MM.1S (cell line): ENCODE results near the gene RAB34.

ENCODE experiments used
- DNase-seq: peaks from one replicate; pipeline ENCODE4 v3.0.0-alpha.2; 2015
- H2AFZ ChIP-seq: fragments of 300-600 bp; sonication (generic); 2 replicates; pipeline ENCODE4 v1.6.0; 2016; ENCODE audit warnings: antibody characterized with exemption, low read length
- H3F3A ChIP-seq: fragments of 300-600 bp; sonication (generic); 2 replicates; pipeline ENCODE4 v1.6.1; 2016; ENCODE audit warnings: mild to moderate bottlenecking, antibody characterized with exemption, low read length, moderate library complexity, mixed read lengths; ENCODE audit not compliant: insufficient read depth
- H3K27ac ChIP-seq: fragments of 300-600 bp; sonication (generic); 2 replicates; pipeline ENCODE4 v1.5.1; 2016; ENCODE audit warnings: mild to moderate bottlenecking, low read length
- H3K27me3 ChIP-seq: fragments of 300-600 bp; sonication (generic); replicated peaks from 2 replicates; pipeline ENCODE4 v1.6.0; 2016; ENCODE audit warnings: low read length; ENCODE audit not compliant: insufficient read depth
- H3K36me3 ChIP-seq: fragments of 300-600 bp; sonication (generic); replicated peaks from 2 replicates; pipeline ENCODE4 v1.6.1; 2016; ENCODE audit warnings: mild to moderate bottlenecking, low read length, mixed read lengths; ENCODE audit not compliant: insufficient read depth
- H3K4me1 ChIP-seq: fragments of 300-600 bp; sonication (generic); 2 replicates; pipeline ENCODE4 v1.6.1; 2016; ENCODE audit warnings: low read length, mixed read lengths
- H3K4me2 ChIP-seq: fragments of 300-600 bp; sonication (generic); 2 replicates; pipeline ENCODE4 v1.6.0; 2016; ENCODE audit warnings: low read depth, low read length
- H3K4me3 ChIP-seq: fragments of 300-600 bp; sonication (generic); 2 replicates; pipeline ENCODE4 v1.5.1; 2016; ENCODE audit warnings: low read length, mixed read lengths
- H3K79me2 ChIP-seq: fragments of 300-600 bp; sonication (generic); 2 replicates; pipeline ENCODE4 v1.6.1; 2016; ENCODE audit warnings: mixed run types, low read length, mixed read lengths
- H3K9ac ChIP-seq: fragments of 300-600 bp; sonication (generic); 2 replicates; pipeline ENCODE4 v1.6.1; 2016; ENCODE audit warnings: low read length, mixed read lengths
- H3K9me2 ChIP-seq: fragments of 300-600 bp; sonication (generic); replicated peaks from 2 replicates; pipeline ENCODE4 v1.6.1; 2016; ENCODE audit warnings: mild to moderate bottlenecking, low read length, mixed read lengths; ENCODE audit not compliant: insufficient read depth
- H3K9me3 ChIP-seq: fragments of 300-600 bp; sonication (generic); replicated peaks from 2 replicates; pipeline ENCODE4 v1.6.1; 2016; ENCODE audit warnings: mild to moderate bottlenecking, low read length, mixed read lengths; ENCODE audit not compliant: insufficient read depth
- H4K20me1 ChIP-seq: fragments of 300-600 bp; sonication (generic); 2 replicates; pipeline ENCODE4 v1.6.1; 2016; ENCODE audit warnings: mild to moderate bottlenecking, low read length, moderate library complexity, mixed read lengths; ENCODE audit not compliant: insufficient read depth
- EZH2 ChIP-seq: fragments of 300-600 bp; sonication (generic); optimal IDR thresholded peaks from 2 replicates; pipeline ENCODE3; 2017; ENCODE audit warnings: low read depth, mild to moderate bottlenecking, antibody characterized with exemption, low read length, mixed read lengths
- EZH2phosphoT487 ChIP-seq: fragments of 300-600 bp; sonication (generic); IDR thresholded peaks from 2 replicates; pipeline ENCODE4 v1.6.1; 2018; ENCODE audit warnings: antibody characterized with exemption, low read length
- TF ChIP-seq, protein P1 (sequence below): fragments of 300-600 bp; sonication (generic); IDR thresholded peaks from 2 replicates; pipeline ENCODE4 v1.5.1; 2016; ENCODE audit warnings: antibody characterized with exemption, low read length, mixed read lengths

The RAB34 gene

DNA sequence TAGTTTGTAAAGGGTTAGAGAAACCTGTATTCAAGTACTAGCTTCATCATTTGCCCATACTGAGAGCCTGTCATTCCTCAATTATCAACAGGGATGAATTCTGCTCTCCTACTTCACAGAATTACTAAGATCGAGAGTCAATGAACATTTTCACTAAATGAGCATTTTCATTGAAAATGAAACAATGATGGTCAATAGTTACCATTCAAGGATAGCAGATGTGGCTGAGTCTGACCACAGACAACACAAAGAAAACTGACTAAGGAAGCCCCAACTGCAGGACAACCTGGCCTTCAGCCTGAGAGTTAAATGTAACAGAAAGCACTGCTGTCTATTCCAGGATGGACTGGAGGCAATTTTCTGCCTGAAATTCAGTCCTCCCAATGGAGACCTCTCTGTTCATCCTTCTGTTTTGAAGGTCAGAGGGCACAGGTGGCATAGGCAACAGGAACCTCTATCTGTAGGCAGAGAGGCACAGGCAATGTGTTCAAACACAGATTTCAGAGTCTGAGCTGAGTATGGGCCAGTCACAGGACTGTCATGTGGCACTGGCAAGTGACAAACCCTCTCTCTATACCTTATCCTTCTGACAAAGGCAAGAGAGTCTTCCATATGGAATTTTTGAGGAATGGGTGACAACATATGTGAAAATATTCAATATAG lies 45.6 kb upstream of the RAB34 start:
- Histone ChIP-seq H3K79me2 (peaks cover 7% of the 10 kb centered on the region; the same call in 1 of the 2 replicates), H3K9ac (peak overlapping the region; percentile 12; the same call in 1 of the 2 replicates), H4K20me1 (no peaks in the 10 kb centered on the region), H3K27ac (peak overlapping the region; percentile 52; the same call in 1 of the 2 replicates), H3K27me3 (no peaks in the 10 kb centered on the region), H3K9me3 (no peaks in the 10 kb centered on the region), H3K4me1 (peaks cover 12% of the 10 kb centered on the region), H3K9me2 (no peaks in the 10 kb centered on the region), H2AFZ (no peak overlapping the region), H3F3A (peaks cover 9% of the 10 kb centered on the region), H3K4me2 (peak overlapping the region; percentile 32), H3K4me3 (no peak overlapping the region), H3K36me3 (no peaks in the 10 kb centered on the region)
- DNase-seq = peak; percentile 36
- TF ChIP-seq EZH2 = no peak
- no peak for TF ChIP-seq EZH2phosphoT487
- TF ChIP-seq, protein P1, sequence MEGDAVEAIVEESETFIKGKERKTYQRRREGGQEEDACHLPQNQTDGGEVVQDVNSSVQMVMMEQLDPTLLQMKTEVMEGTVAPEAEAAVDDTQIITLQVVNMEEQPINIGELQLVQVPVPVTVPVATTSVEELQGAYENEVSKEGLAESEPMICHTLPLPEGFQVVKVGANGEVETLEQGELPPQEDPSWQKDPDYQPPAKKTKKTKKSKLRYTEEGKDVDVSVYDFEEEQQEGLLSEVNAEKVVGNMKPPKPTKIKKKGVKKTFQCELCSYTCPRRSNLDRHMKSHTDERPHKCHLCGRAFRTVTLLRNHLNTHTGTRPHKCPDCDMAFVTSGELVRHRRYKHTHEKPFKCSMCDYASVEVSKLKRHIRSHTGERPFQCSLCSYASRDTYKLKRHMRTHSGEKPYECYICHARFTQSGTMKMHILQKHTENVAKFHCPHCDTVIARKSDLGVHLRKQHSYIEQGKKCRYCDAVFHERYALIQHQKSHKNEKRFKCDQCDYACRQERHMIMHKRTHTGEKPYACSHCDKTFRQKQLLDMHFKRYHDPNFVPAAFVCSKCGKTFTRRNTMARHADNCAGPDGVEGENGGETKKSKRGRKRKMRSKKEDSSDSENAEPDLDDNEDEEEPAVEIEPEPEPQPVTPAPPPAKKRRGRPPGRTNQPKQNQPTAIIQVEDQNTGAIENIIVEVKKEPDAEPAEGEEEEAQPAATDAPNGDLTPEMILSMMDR = no peak

DNA sequence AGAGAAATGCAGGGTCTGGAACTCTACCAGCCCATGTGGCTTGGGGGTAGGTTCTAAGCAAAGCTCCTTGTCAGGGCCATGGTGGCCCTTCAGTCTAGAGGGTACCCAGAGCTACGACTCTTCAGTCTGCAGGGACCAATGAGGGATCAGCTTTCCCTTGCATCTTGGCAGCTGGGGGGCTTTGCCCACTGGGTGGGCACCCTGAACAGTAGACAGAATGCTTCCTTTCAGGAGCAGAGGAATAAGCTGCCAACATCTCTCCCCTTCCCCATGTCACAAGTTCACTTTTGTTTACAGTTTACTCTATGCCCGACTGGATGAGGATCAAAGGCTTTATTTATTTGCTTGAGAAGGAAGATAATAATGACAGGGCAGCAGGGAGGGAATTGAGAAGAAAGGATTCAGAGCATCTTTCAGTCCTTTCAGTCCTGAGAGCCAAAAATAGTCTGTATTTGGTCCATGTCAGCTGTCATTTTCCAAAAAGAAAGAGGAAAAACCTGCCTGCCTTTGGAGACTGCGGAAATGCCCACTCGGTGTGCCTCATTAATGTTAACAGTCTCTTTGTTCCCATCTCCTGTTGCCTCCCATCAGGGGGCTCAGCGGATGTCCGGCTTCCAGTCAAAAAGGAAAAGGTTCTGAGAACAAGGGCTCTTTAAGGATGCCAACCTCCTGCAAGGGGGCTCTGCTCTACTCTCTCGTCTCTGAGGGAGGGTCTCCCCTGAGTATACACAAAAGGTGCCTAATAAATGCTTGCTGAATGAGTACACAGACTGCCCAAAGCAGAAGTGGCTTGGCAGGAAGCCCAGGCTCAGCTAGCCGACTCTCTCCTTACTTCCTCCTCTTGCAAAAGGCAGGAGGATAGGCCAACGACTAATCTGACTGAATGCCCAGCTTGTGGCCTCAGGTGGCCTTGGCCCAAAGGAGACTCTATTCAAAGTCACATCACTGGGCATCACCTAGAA lies 43.2 kb upstream of the RAB34 start:
- Histone ChIP-seq H3K4me3 (no peak overlapping the region), H3K9me2 (no peaks in the 10 kb centered on the region), H3K27me3 (no peaks in the 10 kb centered on the region), H3K27ac (no peak overlapping the region), H3K36me3 (no peaks in the 10 kb centered on the region), H3K79me2 (peaks cover 7% of the 10 kb centered on the region; the same call in 1 of the 2 replicates), H3K4me2 (no peak overlapping the region), H3K4me1 (peaks cover 12% of the 10 kb centered on the region), H3F3A (peaks cover 9% of the 10 kb centered on the region), H3K9ac (no peak overlapping the region), H2AFZ (no peak overlapping the region), H3K9me3 (no peaks in the 10 kb centered on the region), H4K20me1 (no peaks in the 10 kb centered on the region)
- no peak for DNase-seq
- TF ChIP-seq EZH2phosphoT487 = no peak
- TF ChIP-seq EZH2 = no peak
- TF ChIP-seq, protein P1 = no peak

DNA sequence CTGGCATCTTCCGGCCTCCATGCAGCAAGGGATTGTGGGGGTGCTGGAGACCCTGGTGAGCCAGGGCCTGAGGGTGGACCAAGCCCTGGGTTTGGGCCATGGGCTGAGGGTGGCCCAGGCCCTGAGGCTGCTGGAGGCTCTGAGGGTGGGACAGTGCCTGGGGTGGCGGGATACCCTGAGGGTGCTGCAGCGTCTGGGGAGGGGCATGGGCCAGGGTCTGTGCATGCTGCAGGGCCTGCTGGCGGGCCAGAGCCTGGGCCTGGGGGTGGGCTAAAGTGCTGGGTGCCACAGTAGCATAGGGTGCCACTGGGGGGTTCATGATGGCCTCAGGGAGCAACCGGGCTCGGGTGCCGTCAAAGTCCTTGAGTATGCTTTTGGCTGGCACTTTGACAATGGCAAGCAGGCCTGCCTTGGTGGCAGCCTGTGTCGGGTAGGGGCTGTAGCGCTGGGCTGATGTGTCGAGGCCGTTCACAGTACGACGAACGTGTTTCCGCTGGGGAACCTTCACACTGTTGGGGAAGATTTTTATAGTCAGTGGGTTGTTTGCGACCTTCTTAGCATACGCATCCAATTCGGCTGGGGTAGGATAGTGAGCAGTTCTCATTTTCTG lies 41.7 kb upstream of the RAB34 start:
- no peak overlapping the region for H3K9ac ChIP-seq
- no peak overlapping the region for H3K4me3 ChIP-seq
- no peak for TF ChIP-seq EZH2
- TF ChIP-seq, protein P1 = no peak
- TF ChIP-seq EZH2phosphoT487 = no peak
- no peak overlapping the region for H3K27ac ChIP-seq
- no peaks in the 10 kb centered on the region for H3K27me3 ChIP-seq
- peaks cover 12% of the 10 kb centered on the region for H3K4me1 ChIP-seq
- no peaks in the 10 kb centered on the region for H3K36me3 ChIP-seq
- H3F3A ChIP-seq = peaks cover 9% of the 10 kb centered on the region
- no peaks in the 10 kb centered on the region for H4K20me1 ChIP-seq
- peaks cover 7% of the 10 kb centered on the region; the same call in 1 of the 2 replicates for H3K79me2 ChIP-seq
- no peaks in the 10 kb centered on the region for H3K9me3 ChIP-seq
- no peak overlapping the region for H3K4me2 ChIP-seq
- no peak overlapping the region for H2AFZ ChIP-seq
- no peak for DNase-seq
- H3K9me2 ChIP-seq = no peaks in the 10 kb centered on the region
